Astrocyte (in vitro differentiated cells and primary cell): Measurements from ENCODE around the gene ROR1. TPM values are rescaled to one million over a fixed set of nuclear protein-coding genes. Genes with fewer than 3 reads are reported as not detected.
"Not testable (repeated sequence)": the region's sequence is repeated elsewhere in the genome, so short reads cannot be mapped to it uniquely, and the experiment has no call there.

Experiments used
- DNase-seq: peaks from one replicate; pipeline ENCODE4 v3.0.0-alpha.2; 2010; ENCODE audit warnings: low read depth
- FAIRE-seq: peaks from 2 replicates; lab custom pipeline; 2011; peaks lifted over from hg19 to GRCh38; lab: Jason Lieb, UNC
- H2AFZ ChIP-seq: 2 replicates; pipeline ENCODE4 v1.6.0; 2012; ENCODE audit warnings: low read depth, low read length, inconsistent platforms
- H3K27ac ChIP-seq: 2 replicates; pipeline ENCODE4 v1.5.1; 2011; ENCODE audit warnings: low read depth, low read length, inconsistent platforms
- H3K27me3 ChIP-seq: 2 replicates; pipeline ENCODE4 v1.6.0; 2011; ENCODE audit warnings: low read length, inconsistent platforms; ENCODE audit not compliant: insufficient read depth
- H3K36me3 ChIP-seq: 2 replicates; pipeline ENCODE4 v1.5.1; 2011; ENCODE audit warnings: low read length, inconsistent platforms; ENCODE audit not compliant: insufficient read depth
- H3K4me1 ChIP-seq: 2 replicates; pipeline ENCODE4 v1.5.1; 2011; ENCODE audit warnings: low read length, inconsistent platforms; ENCODE audit not compliant: insufficient read depth
- H3K4me2 ChIP-seq: 2 replicates; pipeline ENCODE4 v1.6.0; 2012; ENCODE audit warnings: low read length, inconsistent platforms
- H3K4me3 ChIP-seq: 2 replicates; pipeline ENCODE4 v1.5.1; 2011; ENCODE audit warnings: low read depth, mild to moderate bottlenecking, low read length, inconsistent platforms; ENCODE audit not compliant: insufficient read depth
- H3K79me2 ChIP-seq: 2 replicates; pipeline ENCODE4 v1.6.0; 2012; ENCODE audit warnings: mild to moderate bottlenecking, low read length, inconsistent platforms; ENCODE audit not compliant: insufficient read depth
- H3K9ac ChIP-seq: 2 replicates; pipeline ENCODE4 v1.6.0; 2012; ENCODE audit warnings: mild to moderate bottlenecking, low read length, inconsistent platforms
- H3K9me3 ChIP-seq: 2 replicates; pipeline ENCODE4 v1.5.1; 2012; ENCODE audit warnings: low read depth, mild to moderate bottlenecking, low read length, inconsistent platforms; ENCODE audit not compliant: insufficient read depth
- H4K20me1 ChIP-seq: 2 replicates; pipeline ENCODE4 v1.6.0; 2012; ENCODE audit warnings: low read length, inconsistent platforms; ENCODE audit not compliant: insufficient read depth
- H3K27ac Mint-ChIP-seq: one replicate; pipeline ENCODE4 v1.8.0; 2021; ENCODE audit warnings: mild to moderate bottlenecking, mixed read lengths; ENCODE audit not compliant: unreplicated experiment
- H3K27me3 Mint-ChIP-seq: one replicate; pipeline ENCODE4 v1.8.0; 2021; ENCODE audit warnings: low read depth, mixed read lengths; ENCODE audit not compliant: unreplicated experiment
- H3K36me3 Mint-ChIP-seq: one replicate; pipeline ENCODE4 v1.8.0; 2021; ENCODE audit warnings: low read depth, mixed read lengths; ENCODE audit not compliant: unreplicated experiment
- H3K4me1 Mint-ChIP-seq: one replicate; pipeline ENCODE4 v1.8.0; 2021; ENCODE audit warnings: low read depth, mixed read lengths; ENCODE audit not compliant: unreplicated experiment
- H3K4me3 Mint-ChIP-seq: one replicate; pipeline ENCODE4 v1.8.0; 2021; ENCODE audit warnings: mild to moderate bottlenecking, moderate library complexity, mixed read lengths; ENCODE audit not compliant: unreplicated experiment
- H3K9me3 Mint-ChIP-seq: one replicate; pipeline ENCODE4 v1.8.0; 2021; ENCODE audit warnings: mild to moderate bottlenecking, mixed read lengths; ENCODE audit not compliant: unreplicated experiment
- EZH2 ChIP-seq: IDR thresholded peaks from 2 replicates; pipeline ENCODE4 v1.6.1; 2012; ENCODE audit warnings: mild to moderate bottlenecking, low read length, inconsistent platforms; ENCODE audit not compliant: insufficient read depth
- total RNA-seq: library from RNA; stranded (reverse); gene quantifications from 2 replicates; pipeline ENCODE4 v1.2.1, GENCODE V29; 2021
- TF ChIP-seq, protein P1 (sequence below): IDR thresholded peaks from 2 replicates; pipeline ENCODE4 v1.5.1; 2011; ENCODE audit warnings: low read depth, mild to moderate bottlenecking, inconsistent platforms, low read length, moderate library complexity; ENCODE audit not compliant: insufficient read depth

Gene ROR1
- total RNA-seq, 1 donor from 2014 or later: 38.3 TPM

GRCh38 chr1:63825111-63825510 lies 51.3 kb downstream of the ROR1 start:
- peaks cover 9% of the 10 kb centered on the region for H3K9me3 Mint-ChIP-seq
- DNase-seq (no peak), FAIRE-seq (no peak)
- Histone ChIP-seq H3K4me2 (no peak overlapping the region), H3K9ac (no peak overlapping the region), H3K27ac (no peak overlapping the region), H3K9me3 (no peaks in the 10 kb centered on the region), H4K20me1 (peaks cover 33% of the 10 kb centered on the region), H3K27me3 (no peaks in the 10 kb centered on the region), H3K79me2 (peaks cover 32% of the 10 kb centered on the region), H3K4me1 (peaks cover 22% of the 10 kb centered on the region), H2AFZ (no peak overlapping the region), H3K4me3 (no peak overlapping the region), H3K36me3 (no peaks in the 10 kb centered on the region)
- no peaks in the 10 kb centered on the region for H3K27me3 Mint-ChIP-seq
- TF ChIP-seq EZH2: no peak
- TF ChIP-seq, protein P1, sequence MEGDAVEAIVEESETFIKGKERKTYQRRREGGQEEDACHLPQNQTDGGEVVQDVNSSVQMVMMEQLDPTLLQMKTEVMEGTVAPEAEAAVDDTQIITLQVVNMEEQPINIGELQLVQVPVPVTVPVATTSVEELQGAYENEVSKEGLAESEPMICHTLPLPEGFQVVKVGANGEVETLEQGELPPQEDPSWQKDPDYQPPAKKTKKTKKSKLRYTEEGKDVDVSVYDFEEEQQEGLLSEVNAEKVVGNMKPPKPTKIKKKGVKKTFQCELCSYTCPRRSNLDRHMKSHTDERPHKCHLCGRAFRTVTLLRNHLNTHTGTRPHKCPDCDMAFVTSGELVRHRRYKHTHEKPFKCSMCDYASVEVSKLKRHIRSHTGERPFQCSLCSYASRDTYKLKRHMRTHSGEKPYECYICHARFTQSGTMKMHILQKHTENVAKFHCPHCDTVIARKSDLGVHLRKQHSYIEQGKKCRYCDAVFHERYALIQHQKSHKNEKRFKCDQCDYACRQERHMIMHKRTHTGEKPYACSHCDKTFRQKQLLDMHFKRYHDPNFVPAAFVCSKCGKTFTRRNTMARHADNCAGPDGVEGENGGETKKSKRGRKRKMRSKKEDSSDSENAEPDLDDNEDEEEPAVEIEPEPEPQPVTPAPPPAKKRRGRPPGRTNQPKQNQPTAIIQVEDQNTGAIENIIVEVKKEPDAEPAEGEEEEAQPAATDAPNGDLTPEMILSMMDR: no peak
- peaks cover 4% of the 10 kb centered on the region for H3K36me3 Mint-ChIP-seq
- peaks cover 55% of the 10 kb centered on the region for H3K4me1 Mint-ChIP-seq
- no peak overlapping the region for H3K4me3 Mint-ChIP-seq
- peak overlapping the region; percentile 62 for H3K27ac Mint-ChIP-seq

DNA sequence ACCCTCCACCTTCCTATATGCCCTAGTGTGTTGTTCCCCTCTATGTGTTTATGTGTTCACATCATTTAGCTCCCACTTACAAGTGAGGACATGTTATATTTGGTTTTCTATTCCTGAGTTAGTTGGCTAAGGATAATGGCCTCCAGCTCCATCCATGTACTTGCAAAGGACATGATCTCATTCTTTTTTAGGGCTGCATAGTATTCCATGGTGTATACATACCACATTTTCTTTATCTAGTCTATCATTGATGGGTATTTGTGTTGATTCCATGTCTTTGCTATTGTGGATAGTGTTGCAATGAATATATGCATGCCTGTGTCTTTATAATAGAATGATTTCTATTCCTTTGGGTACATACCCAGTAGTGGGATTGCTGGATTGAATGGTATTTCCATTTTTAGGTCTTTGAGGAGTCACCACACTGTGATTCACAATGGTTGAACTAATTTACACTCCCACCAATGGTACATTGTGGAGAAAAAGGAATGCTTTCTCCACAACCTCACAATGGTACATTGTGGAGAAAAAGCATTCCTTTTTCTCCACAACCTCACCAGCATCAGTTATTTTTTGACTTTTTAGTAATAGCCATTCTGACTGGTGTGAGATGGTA lies 52.5 kb downstream of the ROR1 start:
- DNase-seq (peak; percentile 98), FAIRE-seq (peak; percentile 39)
- not testable (repeated sequence) for H3K27me3 Mint-ChIP-seq, H3K36me3 Mint-ChIP-seq, H3K9ac ChIP-seq, H2AFZ ChIP-seq, H3K9me3 ChIP-seq, H3K27ac ChIP-seq, H3K4me3 ChIP-seq, H3K4me3 Mint-ChIP-seq, H3K36me3 ChIP-seq, H3K27me3 ChIP-seq, H3K9me3 Mint-ChIP-seq, H3K4me2 ChIP-seq
- H3K4me1 Mint-ChIP-seq: peaks cover 45% of the 10 kb centered on the region
- peaks cover 19% of the 10 kb centered on the region for H3K79me2 ChIP-seq
- H3K27ac Mint-ChIP-seq: peak overlapping the region; percentile 67
- H3K4me1 ChIP-seq: peaks cover 17% of the 10 kb centered on the region
- H4K20me1 ChIP-seq: peaks cover 26% of the 10 kb centered on the region

DNA sequence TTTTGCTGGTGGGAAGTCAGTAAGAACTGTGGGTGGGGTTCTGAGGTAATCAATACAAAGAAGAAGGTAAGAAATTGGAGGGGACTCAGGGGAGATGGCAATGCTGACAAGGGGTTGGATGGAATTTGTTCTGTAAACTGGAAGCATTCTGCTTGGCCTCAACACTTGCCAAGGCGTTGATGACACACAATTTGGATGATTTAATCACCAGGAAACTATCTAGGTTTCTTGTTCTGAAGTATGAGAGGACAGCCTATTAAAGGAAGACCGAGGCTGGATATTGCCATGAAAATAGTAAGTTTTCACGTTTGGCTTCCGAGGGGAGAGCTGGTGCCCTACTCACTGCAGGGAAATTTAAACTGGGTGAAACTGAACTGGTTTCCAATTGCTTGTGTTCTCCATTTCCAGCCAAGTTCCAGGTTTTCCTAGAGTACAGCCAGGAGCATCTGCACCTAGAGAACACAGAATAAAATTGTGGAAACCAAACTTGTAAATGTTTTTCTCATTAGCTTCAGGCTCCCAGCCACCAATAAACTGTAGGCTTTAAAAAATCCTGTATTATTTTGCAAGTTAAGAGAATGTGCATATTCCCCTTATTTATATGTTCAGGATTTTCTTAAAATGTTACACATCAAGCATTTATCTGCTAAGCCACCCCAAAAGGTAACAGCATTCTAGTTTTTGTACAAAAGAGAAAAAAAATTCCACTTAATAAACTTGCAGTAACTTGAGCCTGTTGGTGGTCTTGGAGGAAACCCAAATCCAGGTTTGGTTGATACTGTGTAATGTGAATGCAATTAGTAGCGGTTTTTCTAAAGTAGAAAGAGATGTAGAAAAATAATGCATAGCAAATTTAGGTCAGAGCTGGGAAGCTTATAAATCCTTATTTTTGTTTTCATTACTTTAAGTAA lies 53.8 kb downstream of the ROR1 start:
- H3K4me3 ChIP-seq: no peak overlapping the region
- Mint-ChIP-seq H3K27ac (peak overlapping the region; percentile 89), H3K27me3 (no peaks in the 10 kb centered on the region), H3K4me3 (peak overlapping the region; percentile 35), H3K9me3 (peaks cover 9% of the 10 kb centered on the region), H3K36me3 (peaks cover 9% of the 10 kb centered on the region), H3K4me1 (peaks cover 37% of the 10 kb centered on the region)
- peaks cover 18% of the 10 kb centered on the region for H3K79me2 ChIP-seq
- no peaks in the 10 kb centered on the region for H3K9me3 ChIP-seq
- peaks cover 14% of the 10 kb centered on the region for H3K4me1 ChIP-seq
- no peak overlapping the region for H2AFZ ChIP-seq
- DNase-seq: peak; percentile 82
- peak overlapping the region; percentile 19 for H3K9ac ChIP-seq
- H3K27me3 ChIP-seq: no peaks in the 10 kb centered on the region
- TF ChIP-seq, protein P1: no peak
- peak; percentile 39 for FAIRE-seq
- peak overlapping the region; percentile 47 for H3K27ac ChIP-seq
- peak overlapping the region; percentile 56 for H3K4me2 ChIP-seq
- H4K20me1 ChIP-seq: peaks cover 24% of the 10 kb centered on the region
- H3K36me3 ChIP-seq: no peaks in the 10 kb centered on the region
